Calu3 (cell line): ENCODE results near the gene SOCS2. TPM values are rescaled to one million over a fixed set of nuclear protein-coding genes. Genes with fewer than 3 reads are reported as not detected.

Experiments
- BruUV-seq: library from RNA; stranded (reverse); fragments of 400-500 nt; replicated peaks from 2 replicates; lab custom pipeline; 2021; lab: Mats Ljungman, UMichigan
- CTCF ChIA-PET: fragments of 300-600 bp; sonication (Branson Sonifier 250); formaldehyde crosslinking; loops from one replicate; lab custom pipeline; 2022; ENCODE audit warnings: antibody characterized with exemption; lab: Charles Lee
- DNase-seq: peaks from one replicate; pipeline ENCODE4 v3.0.0; 2022
- H3K27ac Mint-ChIP-seq: one replicate; pipeline ENCODE4 v1.8.0; 2022; ENCODE audit warnings: mixed read lengths; ENCODE audit not compliant: unreplicated experiment
- H3K27me3 Mint-ChIP-seq: one replicate; pipeline ENCODE4 v1.8.0; 2022; ENCODE audit warnings: mixed read lengths; ENCODE audit not compliant: unreplicated experiment
- H3K36me3 Mint-ChIP-seq: one replicate; pipeline ENCODE4 v1.8.0; 2022; ENCODE audit warnings: mild to moderate bottlenecking, moderate library complexity, mixed read lengths; ENCODE audit not compliant: insufficient read depth, unreplicated experiment
- H3K4me1 Mint-ChIP-seq: one replicate; pipeline ENCODE4 v1.8.0; 2022; ENCODE audit warnings: mild to moderate bottlenecking, low read depth, mixed read lengths; ENCODE audit not compliant: unreplicated experiment
- H3K4me3 Mint-ChIP-seq: one replicate; pipeline ENCODE4 v1.8.0; 2022; ENCODE audit warnings: mild to moderate bottlenecking, low read depth, moderate library complexity, mixed read lengths; ENCODE audit not compliant: unreplicated experiment
- H3K9me3 Mint-ChIP-seq: one replicate; pipeline ENCODE4 v1.8.0; 2022; ENCODE audit warnings: low read depth, mixed read lengths; ENCODE audit not compliant: unreplicated experiment
- intact Hi-C: fragments of 100-400 bp; cut with micrococcal nuclease; formaldehyde crosslinking; loops from one replicate; pipeline ENCODE4 v1.10.0; 2022; ENCODE audit not compliant: unreplicated experiment
- total RNA-seq: library from RNA; stranded (reverse); gene quantifications from 2 replicates; pipeline ENCODE4 v1.2.3, GENCODE V29; 2022
- TF ChIP-seq, protein P1 (sequence below): fragments of 200-600 bp; IDR thresholded peaks from one replicate; pipeline ENCODE4 v1.8.0; 2022; ENCODE audit warnings: antibody characterized with exemption; ENCODE audit not compliant: unreplicated experiment

SOCS2 gene
- total RNA-seq, 1 experiment from 2014 or later: 4.6 TPM

DNA sequence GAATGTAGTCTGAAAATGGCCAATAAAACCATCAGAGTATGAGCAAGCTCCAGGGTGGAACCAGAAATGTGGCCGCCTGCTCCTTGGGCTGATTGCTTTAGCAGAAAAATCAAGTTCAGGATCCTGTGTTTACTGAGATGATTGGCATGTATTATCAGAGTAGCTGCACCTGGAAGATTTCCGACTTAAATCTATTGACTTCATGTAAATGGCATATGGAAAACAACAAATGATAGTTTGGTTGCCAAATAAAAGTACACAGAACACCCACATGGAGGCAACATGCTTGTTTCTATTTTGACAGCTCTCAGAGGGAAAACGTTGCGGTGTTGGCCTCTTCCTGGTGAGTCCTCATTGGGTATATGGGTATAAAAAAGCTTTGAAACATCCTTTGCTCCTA is 31.3 kb downstream of the SOCS2 start:
- CTCF ChIA-PET: no interaction called here
- no TSS peak for BruUV-seq
- no peak for DNase-seq
- no peaks in the 10 kb centered on the region for H3K27me3 Mint-ChIP-seq
- intact Hi-C loops: no loop called here
- H3K36me3 Mint-ChIP-seq: no peaks in the 10 kb centered on the region
- no peak overlapping the region for H3K4me3 Mint-ChIP-seq
- no peaks in the 10 kb centered on the region for H3K4me1 Mint-ChIP-seq
- H3K27ac Mint-ChIP-seq: no peak overlapping the region
- no peaks in the 10 kb centered on the region for H3K9me3 Mint-ChIP-seq
- TF ChIP-seq, protein P1, sequence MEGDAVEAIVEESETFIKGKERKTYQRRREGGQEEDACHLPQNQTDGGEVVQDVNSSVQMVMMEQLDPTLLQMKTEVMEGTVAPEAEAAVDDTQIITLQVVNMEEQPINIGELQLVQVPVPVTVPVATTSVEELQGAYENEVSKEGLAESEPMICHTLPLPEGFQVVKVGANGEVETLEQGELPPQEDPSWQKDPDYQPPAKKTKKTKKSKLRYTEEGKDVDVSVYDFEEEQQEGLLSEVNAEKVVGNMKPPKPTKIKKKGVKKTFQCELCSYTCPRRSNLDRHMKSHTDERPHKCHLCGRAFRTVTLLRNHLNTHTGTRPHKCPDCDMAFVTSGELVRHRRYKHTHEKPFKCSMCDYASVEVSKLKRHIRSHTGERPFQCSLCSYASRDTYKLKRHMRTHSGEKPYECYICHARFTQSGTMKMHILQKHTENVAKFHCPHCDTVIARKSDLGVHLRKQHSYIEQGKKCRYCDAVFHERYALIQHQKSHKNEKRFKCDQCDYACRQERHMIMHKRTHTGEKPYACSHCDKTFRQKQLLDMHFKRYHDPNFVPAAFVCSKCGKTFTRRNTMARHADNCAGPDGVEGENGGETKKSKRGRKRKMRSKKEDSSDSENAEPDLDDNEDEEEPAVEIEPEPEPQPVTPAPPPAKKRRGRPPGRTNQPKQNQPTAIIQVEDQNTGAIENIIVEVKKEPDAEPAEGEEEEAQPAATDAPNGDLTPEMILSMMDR: no peak

DNA sequence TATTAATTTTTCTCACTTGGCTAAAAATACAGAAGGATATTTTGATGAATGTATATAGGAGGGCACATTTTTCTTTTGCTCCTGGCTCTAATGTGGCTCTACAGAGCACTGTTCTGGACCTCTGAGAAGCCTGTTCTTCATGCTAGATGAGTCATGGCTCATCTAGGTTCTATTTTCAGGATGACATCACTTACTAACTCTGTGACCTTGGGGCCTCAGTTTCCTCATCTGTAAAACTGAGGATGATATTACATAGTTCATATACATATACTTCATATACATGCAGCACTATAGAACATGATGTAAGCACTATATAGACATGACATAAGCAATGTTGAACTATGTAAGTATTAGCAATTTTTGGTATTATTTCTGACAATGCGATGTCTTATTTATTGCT is 35.8 kb downstream of the SOCS2 start:
- Mint-ChIP-seq H3K4me3 (no peak overlapping the region), H3K27me3 (peaks cover 18% of the 10 kb centered on the region), H3K9me3 (no peaks in the 10 kb centered on the region), H3K36me3 (no peaks in the 10 kb centered on the region), H3K27ac (no peak overlapping the region), H3K4me1 (no peaks in the 10 kb centered on the region)
- no peak for DNase-seq
- intact Hi-C loops: no loop called here
- TF ChIP-seq, protein P1: no peak
- CTCF ChIA-PET: no interaction called here
- no TSS peak for BruUV-seq

DNA sequence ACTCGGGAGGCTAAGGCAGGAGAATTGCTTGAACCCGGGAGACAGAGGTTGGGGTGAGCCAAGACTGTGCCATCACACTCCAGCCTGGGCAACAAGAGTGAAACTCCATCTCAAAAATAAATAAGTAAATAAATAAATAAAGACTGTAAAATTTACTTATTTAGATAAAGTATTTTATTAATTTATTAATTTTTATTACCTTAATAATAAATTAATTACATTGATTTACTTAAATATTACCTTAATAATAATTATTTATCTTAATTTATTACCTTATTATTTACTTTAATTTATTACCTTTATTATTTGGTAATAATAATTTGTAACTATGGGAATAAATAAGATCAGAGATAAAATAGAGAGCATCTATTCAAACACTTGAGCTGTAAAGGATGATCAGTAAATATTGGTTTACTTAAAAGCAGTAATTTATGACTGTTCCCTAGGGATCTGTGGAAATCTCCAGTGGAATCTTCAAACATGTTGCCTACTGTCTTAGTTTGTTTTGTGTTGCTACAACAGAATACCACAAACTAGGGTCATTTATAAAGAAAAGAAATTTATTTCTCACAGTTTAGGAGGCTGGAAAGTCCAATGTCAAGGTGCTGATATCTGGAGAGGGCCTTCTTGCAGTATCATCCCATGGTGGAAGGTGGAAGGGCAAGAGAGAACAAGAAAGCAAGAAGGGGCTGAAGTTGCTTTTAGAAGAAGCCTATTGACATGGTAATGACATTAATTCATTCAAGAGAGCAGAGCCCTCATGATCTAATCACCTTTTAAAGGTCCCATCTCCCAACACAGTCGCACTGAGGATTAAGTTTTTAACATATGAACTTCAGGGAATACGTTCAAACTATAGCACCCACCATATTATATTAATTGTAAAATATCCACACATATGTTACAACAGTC is 37.1 kb downstream of the SOCS2 start:
- Mint-ChIP-seq H3K9me3 (peaks cover 2% of the 10 kb centered on the region), H3K36me3 (no peaks in the 10 kb centered on the region), H3K4me1 (no peaks in the 10 kb centered on the region), H3K4me3 (no peak overlapping the region), H3K27ac (no peak overlapping the region), H3K27me3 (peaks cover 18% of the 10 kb centered on the region)
- BruUV-seq: no TSS peak
- intact Hi-C loops: no loop called here
- DNase-seq: no peak
- TF ChIP-seq, protein P1: no peak
- CTCF ChIA-PET: no interaction called here

DNA sequence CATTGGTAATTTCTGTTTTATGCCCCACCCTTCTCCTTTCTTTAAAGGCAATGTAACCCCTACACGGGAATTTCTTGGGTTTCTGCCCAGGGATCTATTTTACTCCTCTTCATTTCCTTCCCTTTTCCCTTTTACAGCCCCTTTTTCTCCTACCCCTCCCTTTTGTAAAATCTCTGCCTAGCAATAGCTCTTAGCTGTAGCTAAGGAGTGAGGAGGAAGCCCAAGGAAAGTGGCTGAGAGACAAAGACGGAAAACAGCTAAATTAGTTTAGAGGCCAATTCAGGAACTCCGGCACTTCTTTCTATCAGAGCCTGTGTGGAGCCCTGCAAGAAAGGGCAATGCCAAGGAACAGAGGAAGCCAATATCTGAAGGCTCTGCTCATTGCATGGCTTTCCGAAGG is 40.3 kb downstream of the SOCS2 start:
- CTCF ChIA-PET: no interaction called here
- TF ChIP-seq, protein P1: no peak
- Mint-ChIP-seq H3K36me3 (no peaks in the 10 kb centered on the region), H3K27ac (no peak overlapping the region), H3K4me1 (no peaks in the 10 kb centered on the region), H3K4me3 (no peak overlapping the region), H3K27me3 (peaks cover 18% of the 10 kb centered on the region), H3K9me3 (peaks cover 2% of the 10 kb centered on the region)
- DNase-seq: no peak
- no TSS peak for BruUV-seq
- intact Hi-C loops: no loop called here
